Stimulated activated CD8-positive, alpha-beta memory T cell treated with anti-CD3 and anti-CD28 coated beads, Interleukin-12 subunit alpha, Interleukin-12 subunit beta, amount 100 ng/mL, for 4 hours (primary cell): ENCODE results near the gene WEE1.
A peak's percentile ranks its signal among the peaks of the same experiment; 100 is the strongest.
"Not testable (repeated sequence)": the region's sequence is repeated elsewhere in the genome, so short reads cannot be mapped to it uniquely, and the experiment has no call there.

Source experiments
- DNase-seq: peaks from one replicate; pipeline ENCODE4 v3.0.0-alpha.2; 2020; ENCODE audit warnings: low read depth

WEE1 gene

GRCh38 chr11:9573052-9573774, at the start of gene WEE1:
Gene WEE1, plus strand, starts transcription at chr11:9573670. Its CDS starts 264 bp downstream, at chr11:9573934.
- peak; percentile 92 for DNase-seq

DNA sequence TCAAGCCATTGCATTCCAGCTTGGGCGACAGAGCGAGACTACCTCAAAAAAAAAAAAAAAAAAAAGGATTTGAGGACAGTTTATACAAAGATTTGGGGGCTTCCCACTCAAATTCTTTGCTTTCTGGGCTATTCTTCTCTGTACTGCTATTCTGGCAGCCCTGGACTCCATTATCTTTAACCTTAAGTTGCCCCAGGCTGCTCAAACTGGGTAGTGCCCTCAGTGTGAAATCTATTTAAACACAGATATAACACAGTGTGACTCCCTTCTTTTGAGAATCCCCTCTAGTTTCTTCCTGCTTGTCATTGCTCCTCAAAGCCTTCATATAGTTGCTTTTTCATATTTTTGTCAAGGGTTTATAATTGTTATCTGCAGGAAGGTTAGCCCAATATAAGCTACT, 49.5 kb upstream of the WEE1 start:
- no peak for DNase-seq

DNA sequence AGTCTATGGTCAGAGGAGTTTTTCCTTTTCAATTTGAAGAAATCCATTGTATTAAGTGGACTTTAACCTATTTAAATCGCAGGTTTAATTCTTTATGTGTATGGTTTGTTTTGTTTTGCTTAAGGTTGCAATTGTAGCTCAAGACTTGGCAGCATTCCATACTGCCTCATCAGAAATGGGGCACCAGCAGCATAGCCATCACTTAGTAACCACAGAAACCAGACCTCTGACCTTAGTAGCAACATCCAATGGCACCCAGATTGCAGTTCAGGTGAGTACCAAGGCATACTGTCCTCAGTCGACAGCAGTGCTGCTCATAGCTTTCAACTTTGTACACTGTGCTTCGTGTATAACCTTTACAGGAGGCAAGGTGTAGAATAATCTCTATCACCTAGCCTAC, 48.4 kb upstream of the WEE1 start:
- no peak for DNase-seq

DNA sequence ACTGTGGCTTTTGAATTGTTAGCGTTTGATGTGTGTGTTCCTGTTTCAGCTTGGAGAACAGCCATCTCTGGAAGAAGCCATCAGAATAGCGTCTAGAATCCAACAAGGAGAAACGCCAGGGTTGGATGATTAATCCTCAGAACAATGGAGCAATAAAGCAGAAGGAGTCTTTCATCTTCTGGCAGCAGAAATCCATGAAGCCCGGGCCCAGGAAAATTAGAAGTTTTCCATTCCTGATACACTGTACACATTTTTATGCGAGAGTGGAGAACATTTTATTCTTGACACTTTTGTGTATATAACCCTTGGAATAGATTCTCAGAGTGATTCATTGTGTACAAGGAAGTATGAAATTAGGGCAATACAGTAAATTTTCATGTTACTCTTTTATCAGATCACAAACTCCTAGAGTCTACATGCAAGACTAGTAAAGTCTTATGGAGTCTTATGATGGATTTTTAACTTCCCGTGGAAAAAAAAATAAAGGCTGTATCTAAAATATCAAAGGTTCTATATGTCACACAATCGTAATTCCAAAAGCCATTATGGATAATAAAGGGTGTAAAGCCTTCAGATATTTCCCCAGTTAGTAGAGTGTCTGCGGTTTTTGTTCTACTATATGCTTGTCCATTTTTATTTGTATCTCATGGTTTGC, 45.9 kb upstream of the WEE1 start:
- no peak for DNase-seq

GRCh38 chr11:9528136-9528501, 45.4 kb upstream of the WEE1 start:
- no peak for DNase-seq

- no peak for DNase-seq
These were observed 44.7 kb upstream of the WEE1 start for GRCh38 chr11:9528573-9529333.

GRCh38 chr11:9529334-9529650, 44.2 kb upstream of the WEE1 start:
- DNase-seq = no peak

DNA sequence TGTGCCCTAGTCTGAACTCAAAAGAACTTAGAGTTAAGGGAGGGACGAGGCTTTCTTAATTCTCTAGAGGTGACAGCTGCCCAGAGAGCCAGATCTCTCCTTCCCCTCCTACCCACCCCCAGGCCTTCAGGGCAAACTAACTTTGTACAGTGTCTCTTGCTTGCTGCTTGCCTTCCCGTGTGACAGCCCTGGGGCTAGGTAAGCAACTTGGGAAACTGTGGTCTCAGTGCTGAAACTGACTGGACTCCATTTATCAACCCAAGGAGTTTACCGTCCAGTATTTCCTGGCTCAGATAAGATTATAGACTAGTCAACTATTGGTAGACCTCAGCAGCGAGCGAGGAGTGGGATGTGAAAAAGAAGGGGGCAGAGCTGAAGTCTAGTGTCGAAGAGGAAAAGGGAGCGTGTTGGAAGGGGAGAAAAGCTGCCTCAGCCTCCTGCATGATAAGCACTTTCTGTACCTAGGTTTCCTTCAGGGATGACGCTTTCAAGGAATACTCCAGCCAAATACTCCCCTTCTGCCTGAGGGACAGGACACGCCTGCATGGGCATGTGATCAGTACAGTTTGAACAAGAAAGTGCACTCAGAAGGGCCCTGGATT, 43.3 kb upstream of the WEE1 start:
- no peak for DNase-seq

GRCh38 chr11:9530901-9531625, 42.4 kb upstream of the WEE1 start:
- no peak for DNase-seq

DNA sequence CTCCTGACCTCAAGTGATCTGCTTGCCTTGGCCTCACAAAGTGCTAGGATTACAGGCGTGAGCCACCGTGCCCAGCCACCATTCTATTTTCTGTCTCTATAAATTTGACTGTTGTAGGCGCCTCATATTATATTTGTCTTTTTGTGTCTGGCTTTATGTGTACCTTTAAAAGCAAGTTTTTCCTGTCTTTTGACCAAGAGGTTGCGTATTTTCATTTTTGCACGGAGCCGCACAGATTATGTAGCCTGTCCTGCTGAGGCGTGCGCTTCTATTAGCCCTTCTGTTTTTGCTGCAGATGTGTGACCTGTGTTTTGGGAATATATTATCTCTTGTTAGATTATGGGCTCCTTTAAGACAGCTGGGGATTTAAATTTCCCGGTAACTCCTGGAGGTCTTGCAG, 40.4 kb upstream of the WEE1 start:
- DNase-seq = no peak

DNA sequence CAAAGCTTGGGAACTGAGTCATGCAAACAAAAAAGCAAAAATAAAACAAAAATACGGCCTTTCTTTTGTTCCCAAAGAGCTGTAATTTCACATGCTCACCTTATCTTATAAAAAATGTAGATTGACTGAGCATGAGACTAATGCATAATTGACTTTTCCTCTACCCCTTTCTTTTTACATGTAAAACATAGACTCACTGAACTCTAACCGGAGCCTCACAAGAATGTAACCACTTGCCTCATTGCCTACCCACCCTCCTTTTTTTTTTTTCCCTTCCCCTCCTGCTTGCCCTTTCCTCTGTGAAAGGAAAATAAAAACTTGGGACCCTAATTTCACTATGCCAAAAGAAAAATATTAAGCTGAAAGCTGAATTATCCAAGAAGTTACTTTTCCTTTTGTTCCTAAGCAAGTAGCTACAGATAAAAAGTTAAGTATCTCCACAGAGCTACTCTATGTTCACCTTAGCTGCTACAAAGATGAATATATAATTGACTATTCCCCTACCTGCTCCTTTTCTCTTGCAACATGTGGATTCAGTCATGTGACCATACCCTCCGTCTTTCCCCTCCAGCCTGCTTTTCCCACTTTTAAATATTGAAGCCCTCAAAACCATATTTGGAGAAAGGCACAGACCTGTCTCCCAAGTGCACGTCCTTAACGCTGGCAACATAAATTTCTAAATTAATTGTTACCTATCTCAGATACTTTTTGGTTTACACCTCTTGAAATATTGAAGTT, 39.6 kb upstream of the WEE1 start:
- no peak for DNase-seq

DNA sequence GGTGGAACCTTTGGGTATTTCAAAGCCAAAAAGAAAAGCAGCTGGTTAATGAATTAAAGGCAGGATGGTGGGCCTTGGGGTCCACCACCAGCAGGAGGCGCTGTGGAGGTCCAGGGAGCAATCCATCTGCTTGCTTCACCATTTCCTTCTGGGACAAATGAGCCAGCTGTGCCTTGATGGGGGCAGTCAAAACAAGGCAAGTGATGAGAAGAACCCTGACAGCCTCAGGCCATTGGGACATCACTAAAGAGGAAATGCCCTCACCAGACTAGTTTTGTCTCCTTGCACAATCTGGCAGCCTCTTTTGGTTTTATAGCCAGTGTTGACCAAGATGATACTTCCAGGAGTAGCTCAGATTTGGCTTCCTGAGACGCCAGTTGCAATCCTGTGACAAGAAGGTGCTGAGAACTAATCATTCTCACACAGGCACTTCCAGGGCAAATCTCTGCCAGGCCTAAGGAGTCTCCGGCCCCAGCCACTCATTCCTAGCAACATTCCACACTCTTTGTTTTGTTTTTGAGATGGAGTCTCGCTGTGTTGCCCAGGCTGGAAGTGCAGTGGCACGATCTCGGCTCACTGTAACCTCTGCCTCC, 38.2 kb upstream of the WEE1 start:
- peak; percentile 47 for DNase-seq

GRCh38 chr11:9538548-9538947, 34.9 kb upstream of the WEE1 start:
- no peak for DNase-seq

GRCh38 chr11:9549216-9549615, 24.3 kb upstream of the WEE1 start:
- not testable (repeated sequence) for DNase-seq

- DNase-seq = no peak
These were observed 23.3 kb upstream of the WEE1 start for GRCh38 chr11:9550191-9550628.

DNA sequence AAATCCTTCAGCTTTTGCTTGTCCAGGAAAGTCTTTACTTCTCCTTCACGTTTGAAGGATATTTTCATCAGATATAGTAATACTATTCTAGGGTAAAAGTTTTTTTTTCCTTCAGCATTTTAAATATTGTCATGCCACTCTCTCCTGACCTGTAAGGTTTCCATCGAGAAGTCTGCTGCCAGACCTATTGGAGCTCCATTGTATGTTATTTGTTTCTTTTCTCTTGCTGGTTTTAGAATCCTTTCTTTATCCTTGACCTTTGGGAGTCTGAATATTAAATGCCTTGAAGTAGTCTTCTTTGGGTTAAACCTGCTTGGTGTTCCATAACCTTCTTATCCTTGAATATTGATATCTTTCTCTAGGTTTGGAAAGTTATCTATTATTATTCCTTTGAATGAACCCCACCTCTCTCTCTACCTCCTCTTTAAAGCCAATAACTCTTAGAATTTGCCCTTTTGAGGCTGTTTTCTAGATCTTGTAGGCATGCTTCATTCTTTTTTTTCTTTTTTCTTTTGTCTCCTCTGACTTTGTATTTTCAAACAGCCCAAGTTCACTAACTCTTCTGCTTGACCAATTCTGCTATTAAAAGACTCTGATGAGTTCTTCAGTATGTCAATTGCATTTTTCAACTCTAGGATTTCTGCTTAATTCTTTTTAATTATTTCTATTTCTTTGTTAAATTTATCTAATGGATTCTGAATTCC, 12.0 kb upstream of the WEE1 start:
- no peak for DNase-seq

DNA sequence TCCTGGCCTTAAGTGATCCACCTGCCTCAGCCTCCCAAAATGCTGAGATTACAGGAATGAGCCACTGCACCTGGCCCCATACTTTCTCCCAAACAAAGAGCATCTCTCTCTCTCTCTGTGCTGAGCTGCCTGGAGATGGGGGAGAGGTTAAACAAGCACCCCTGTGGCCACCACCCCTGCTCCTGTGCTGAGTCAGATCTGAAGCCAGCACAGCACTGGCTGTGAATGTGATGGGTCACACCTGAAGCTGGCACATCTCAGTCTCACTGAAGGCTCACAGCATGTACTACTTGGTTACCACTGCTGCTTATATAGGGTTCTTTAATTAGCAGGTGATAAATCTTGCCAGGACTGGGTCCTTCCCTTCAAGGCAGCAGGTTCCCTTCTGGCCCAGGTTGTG, 10.8 kb upstream of the WEE1 start:
- DNase-seq = no peak

- no peak for DNase-seq
These were observed 10.2 kb upstream of the WEE1 start for GRCh38 chr11:9563196-9563730.

DNA sequence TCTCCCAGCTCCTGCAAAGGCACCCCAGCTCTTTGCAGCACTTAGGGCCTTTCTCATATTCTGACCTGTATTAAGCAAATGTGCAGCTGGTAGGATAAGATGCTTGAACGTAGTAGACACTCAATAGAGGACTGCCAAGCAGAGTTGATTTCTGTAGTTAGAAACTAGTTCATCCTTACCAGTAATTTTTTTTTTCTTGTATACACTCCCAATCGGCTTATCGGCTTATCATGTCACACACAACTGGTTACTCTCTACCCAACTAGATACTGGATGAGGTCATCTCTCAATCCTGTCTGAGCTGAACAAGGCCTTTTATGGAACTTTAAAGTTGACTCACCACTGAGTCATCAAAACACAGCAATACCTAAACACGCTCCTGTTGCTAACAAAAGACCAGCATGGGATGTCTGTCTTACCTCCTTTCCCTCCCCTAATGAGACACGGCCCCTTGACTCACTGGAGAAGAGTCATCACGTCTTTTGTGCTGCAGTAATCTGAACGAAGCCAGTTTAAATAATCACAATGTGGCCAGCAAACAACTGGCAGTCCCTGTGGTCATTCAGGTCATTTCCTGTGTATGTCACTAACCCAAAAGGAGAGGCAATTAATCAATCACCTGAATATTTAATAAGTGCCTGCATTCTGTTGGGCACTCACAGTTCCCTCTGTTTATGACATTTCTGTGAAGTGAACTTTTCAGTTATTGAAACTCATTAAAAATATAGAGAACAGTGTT, 7.5 kb upstream of the WEE1 start:
- DNase-seq = no peak
